Subcutaneous adipose tissue (tissue), 4 donors: ENCODE measurements around the gene ANTKMT. TPM values are rescaled to one million over a fixed set of nuclear protein-coding genes. Genes with fewer than 3 reads are reported as not detected.

Source experiments
- total RNA-seq, 4 donors: library from RNA; depleted of rRNA; stranded (reverse); fragments of >200 nt; gene quantifications; one replicate each; pipeline ENCODE4 v1.1.0, GENCODE V29; 2016
- TF ChIP-seq, protein P1 (sequence below): fragments of 450-650 bp; IDR thresholded peaks from one replicate; pipeline ENCODE4 v1.5.1; 2016; ENCODE audit warnings: low read depth, mild to moderate bottlenecking, control low read depth, antibody characterized with exemption, moderate library complexity

Gene ANTKMT
- 10 to 100 TPM; 12.6 to 55.6 (median 23.7) TPM for total RNA-seq

DNA sequence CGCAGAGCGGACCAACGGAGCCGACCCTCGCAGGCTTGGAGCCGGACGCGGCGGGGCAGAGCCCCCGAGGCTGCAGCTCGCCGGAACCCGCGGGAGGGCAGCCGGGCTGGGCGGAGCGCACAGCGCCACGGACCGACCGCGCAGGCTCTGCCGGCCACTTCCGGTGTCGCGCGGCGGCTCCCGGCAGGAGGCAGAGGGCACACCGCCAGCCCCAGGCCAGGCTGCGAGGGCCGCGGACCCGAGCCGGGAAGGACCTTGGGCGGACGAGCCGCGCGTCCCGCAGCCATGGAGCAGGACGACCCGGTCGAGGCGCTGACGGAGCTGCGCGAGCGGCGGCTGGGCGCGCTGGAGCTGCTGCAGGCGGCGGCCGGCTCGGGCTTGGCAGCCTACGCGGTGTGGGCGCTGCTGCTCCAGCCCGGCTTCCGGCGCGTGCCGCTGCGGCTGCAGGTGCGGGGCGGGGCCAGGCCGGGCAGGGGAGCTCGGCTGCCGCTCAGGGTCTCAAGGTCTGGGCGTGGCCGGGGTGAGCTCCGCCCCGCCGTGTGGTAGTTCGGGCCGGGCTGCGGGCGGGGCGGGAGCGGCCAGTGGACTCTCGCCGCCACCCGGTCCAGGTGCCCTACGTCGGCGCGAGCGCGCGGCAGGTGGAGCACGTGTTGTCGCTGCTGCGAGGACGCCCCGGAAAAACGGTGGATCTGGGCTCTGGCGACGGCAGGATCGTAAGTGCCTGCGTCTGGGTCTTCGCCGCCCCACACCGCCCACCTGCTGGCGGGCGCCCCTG lies at the start of gene ANTKMT:
Gene ANTKMT, plus strand, starts transcription at position 157 of the 775 bp plus-strand sequence. Its CDS starts 129 bp downstream, at position 286.
- TF ChIP-seq, protein P1, sequence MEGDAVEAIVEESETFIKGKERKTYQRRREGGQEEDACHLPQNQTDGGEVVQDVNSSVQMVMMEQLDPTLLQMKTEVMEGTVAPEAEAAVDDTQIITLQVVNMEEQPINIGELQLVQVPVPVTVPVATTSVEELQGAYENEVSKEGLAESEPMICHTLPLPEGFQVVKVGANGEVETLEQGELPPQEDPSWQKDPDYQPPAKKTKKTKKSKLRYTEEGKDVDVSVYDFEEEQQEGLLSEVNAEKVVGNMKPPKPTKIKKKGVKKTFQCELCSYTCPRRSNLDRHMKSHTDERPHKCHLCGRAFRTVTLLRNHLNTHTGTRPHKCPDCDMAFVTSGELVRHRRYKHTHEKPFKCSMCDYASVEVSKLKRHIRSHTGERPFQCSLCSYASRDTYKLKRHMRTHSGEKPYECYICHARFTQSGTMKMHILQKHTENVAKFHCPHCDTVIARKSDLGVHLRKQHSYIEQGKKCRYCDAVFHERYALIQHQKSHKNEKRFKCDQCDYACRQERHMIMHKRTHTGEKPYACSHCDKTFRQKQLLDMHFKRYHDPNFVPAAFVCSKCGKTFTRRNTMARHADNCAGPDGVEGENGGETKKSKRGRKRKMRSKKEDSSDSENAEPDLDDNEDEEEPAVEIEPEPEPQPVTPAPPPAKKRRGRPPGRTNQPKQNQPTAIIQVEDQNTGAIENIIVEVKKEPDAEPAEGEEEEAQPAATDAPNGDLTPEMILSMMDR = no peak

- TF ChIP-seq, protein P1 = no peak
Measured at GRCh38 chr16:671353-672131, 49.4 kb upstream of the ANTKMT start.

- TF ChIP-seq, protein P1 = no peak
Measured at GRCh38 chr16:672371-672770, 48.6 kb upstream of the ANTKMT start.

DNA sequence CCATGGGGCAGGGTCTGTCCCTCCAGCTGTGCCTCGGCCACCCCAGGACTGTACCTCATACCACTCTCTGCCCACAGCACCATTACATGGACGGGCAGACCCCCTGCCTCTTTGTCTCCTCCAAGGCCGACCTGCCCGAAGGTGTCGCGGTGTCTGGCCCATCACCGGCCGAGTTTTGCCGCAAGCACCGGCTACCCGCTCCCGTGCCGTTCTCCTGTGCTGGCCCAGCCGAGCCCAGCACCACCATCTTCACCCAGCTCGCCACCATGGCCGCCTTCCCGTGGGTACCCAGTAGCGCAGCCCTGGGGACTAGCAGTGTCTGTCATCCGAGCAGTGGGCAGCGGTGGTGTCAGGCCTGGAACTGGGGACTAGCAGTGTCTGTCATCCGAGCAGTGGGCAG lies 48.1 kb upstream of the ANTKMT start:
- TF ChIP-seq, protein P1 = no peak

DNA sequence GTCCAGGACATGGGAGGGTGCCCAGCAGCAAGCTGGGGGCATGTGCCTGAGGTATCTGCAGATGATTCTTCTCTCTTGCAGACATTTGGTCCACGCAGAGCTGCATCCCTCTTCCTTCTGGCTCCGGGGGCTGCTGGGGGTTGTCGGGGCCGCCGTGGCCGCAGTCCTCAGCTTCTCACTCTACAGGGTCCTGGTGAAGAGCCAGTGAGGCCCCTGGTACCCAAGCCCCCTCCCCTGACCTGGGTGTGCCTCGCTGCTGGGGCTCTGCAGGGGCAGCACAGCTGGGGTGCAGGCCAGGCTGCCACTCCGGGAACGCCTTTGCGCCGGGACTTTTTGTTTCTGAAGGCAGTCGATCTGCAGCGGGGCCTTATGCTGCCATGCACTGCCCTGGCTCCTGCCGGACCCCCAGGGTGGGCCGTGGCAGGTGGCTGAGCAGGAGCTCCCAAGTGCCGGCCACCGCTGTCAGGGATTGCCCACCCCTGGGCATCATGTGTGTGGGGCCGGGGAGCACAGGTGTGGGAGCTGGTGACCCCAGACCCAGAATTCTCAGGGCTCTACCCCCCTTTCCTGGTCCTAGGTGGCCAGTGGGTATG lies 47.5 kb upstream of the ANTKMT start:
- TF ChIP-seq, protein P1 = no peak

- TF ChIP-seq, protein P1 = no peak
Measured at GRCh38 chr16:674214-674881, 46.6 kb upstream of the ANTKMT start.
